Cardiac atrium fibroblast (primary cell): ENCODE results near the gene NUS1. TPM values are rescaled to one million over a fixed set of nuclear protein-coding genes. Genes with fewer than 3 reads are reported as not detected.

ENCODE experiments used
- total RNA-seq: library from RNA; depleted of rRNA; stranded (reverse); fragments of >200 nt; gene quantifications from 2 replicates; pipeline ENCODE4 v1.2.3, GENCODE V29; 2015

Gene NUS1
- total RNA-seq, result 17.1 and 23.2 TPM in 2 replicates

DNA sequence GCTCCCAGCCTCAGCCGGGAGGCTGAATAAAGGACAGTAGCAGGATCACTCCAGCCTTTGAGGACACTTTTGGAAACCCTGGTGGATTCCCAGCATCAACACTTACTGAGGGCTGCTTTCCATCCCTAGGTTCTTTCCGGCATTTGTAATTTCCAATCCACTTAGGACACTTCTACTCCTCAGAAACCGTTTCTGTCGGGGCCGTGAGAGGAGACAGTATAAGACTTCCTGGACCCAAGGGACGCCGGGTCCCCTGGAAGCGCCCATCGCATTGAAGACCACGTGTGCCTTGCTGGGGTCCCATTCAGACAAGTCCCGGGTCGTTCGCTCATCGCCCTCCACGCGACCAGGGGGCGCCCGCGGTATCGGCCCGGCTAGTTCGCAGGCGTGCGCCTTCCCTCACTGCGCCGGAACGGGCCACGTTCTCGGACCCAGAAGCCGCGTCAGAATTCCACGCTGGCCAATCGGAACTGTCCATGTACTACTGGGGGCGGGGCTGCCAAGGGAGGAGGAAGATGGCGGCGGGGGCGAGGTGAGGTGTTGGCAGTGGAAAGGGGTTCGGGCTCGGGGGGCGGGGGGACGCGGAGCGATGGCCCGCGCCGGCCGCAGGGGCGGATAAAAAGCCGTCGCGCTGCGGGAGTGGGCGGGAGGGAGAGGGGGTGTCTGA lies at the start of gene NUS1:
Gene NUS1, plus strand, starts transcription at position 479 of the 667 bp plus-strand sequence. CDS start 202 bp downstream, outside the sequence.

Other genes starting within 250 kb of the NUS1 start
- not detected in 2 replicates for gene ROS1, start 249.5 kb upstream of the NUS1 start, total RNA-seq
- 11.5 and 19.5 TPM in 2 replicates for gene DCBLD1, start 192.8 kb upstream of the NUS1 start, total RNA-seq
- 18.6 and 21.8 TPM in 2 replicates for gene GOPC, start 73.0 kb upstream of the NUS1 start, total RNA-seq
- under 0.01 TPM in 1 of 2 replicates, not detected in the other for gene SLC35F1, start 231.8 kb downstream of the NUS1 start, total RNA-seq